NCI-H1105 (cell line): ENCODE data around the gene ARHGEF10L.
"Not testable (repeated sequence)": the region's sequence is repeated elsewhere in the genome, so short reads cannot be mapped to it uniquely, and the experiment has no call there.

Experiments
- DNase-seq: peaks from one replicate; lab custom pipeline; 2025; lab: John Stamatoyannopoulos, UW

Gene ARHGEF10L

DNA sequence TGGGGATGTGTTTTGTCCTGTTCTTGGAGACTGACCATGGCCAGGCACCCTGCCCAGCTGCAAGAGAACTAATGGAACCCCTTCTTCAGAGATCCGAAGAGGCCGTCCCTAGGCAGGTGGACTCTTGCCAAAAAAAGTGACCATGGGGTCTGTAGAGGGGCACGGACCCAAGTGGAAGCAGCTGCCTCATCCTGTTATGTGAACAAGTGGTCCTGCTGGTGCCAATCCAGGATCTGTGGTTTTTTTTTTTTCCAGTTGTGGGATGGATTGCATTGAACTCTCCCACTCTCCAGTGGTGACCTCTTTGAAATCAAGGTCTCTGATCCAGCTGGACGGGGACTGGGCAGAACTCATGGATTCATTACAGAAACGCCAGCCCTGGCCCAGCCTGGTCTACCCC lies 71.2 kb downstream of the ARHGEF10L start:
- DNase-seq: no peak

DNA sequence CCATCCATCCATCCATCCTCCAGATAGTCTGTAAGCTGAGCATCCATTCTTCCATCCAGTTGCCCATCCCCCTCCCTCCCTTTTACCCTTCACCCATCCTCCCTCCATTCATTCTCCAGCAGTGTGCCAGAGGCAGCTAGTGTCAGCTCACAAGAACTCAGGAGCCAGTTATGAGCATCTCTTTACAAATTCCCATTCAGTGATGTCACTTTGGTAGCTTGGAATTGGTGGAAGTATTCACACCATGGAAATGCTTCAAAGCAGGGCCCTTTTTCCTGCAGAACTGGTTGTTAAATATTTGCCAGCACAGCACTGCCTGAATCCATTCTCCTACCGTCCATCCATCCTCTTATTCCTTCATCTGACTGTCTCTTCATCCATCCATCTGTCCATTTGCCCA lies 72.5 kb downstream of the ARHGEF10L start:
- DNase-seq: no peak

DNA sequence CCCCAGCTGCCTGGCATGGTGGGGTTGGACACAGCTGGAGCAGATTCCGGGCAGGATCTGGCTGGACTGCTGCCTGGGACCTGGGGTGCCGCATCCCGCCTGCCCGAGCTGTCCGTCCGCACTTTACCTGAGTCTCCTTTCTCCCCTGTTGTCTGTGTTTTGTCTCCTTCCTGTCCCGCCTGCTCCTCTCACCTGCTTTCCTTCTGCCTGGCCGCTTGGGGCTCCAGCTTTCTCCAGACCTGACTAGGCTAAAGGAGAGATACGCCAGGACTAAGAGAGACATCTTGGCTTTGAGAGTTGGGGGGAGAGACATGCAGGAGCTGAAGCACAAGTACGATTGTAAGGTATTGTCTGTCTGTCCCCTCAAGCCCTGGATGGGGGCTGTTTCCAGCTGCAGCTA lies 73.3 kb downstream of the ARHGEF10L start:
- DNase-seq: no peak

DNA sequence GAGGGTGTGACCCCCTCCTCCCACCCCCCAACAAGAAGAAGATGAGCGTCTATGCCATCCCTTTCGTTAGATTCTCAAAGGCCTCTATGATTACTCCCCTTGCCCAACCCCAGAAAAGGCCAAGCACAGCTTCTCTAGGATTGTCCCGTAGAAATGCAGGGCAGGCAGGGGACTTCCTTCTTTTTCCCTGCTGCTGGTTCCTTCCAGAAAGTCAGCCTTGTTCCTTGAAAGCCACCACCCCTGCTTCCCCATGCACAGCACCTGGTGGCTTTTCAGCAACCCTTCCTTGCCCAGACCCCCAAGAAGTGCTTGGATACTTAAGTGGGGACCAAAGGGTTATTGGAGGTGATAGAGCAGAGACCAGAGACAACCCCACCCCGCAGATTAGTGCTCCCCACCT lies 75.1 kb downstream of the ARHGEF10L start:
- DNase-seq: no peak

DNA sequence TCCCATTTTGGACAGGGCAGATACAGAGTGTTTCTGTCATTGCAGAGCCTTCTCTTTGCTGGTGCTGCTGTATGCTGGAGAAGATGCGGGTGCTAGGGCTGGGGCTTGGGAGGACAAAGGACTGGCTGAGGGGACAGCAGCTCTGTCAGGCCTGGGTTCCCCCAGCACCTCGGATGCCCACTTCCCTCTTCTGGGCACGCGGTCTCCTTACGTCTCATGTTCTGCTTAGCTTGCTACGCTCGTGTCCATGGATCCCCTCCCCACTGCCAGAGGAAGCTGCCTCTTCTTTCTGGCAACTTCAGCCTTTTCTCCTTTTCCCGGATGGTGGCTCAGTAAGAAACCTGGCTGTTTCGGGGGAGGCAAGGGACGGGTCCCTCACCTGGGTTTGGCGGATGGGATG lies 75.7 kb downstream of the ARHGEF10L start:
- no peak for DNase-seq

DNA sequence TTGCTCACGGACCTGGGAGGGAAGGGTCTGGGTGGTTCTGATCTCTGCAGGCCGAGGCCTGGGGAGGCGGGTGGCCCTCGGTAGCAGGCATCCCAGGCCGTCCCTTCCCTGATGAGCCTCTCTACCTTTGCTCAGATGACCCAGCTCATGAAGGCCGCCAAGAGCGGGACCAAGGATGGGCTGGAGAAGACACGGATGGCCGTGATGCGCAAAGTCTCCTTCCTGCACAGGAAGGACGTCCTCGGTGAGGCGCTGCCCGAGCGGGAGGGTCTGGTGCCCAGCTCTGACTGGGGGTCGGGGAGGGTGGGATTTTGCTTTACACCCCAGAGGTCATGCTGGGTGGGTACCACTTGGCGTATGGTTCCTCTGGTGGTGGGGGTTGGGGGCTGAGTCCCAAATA lies 76.5 kb downstream of the ARHGEF10L start:
- no peak for DNase-seq

DNA sequence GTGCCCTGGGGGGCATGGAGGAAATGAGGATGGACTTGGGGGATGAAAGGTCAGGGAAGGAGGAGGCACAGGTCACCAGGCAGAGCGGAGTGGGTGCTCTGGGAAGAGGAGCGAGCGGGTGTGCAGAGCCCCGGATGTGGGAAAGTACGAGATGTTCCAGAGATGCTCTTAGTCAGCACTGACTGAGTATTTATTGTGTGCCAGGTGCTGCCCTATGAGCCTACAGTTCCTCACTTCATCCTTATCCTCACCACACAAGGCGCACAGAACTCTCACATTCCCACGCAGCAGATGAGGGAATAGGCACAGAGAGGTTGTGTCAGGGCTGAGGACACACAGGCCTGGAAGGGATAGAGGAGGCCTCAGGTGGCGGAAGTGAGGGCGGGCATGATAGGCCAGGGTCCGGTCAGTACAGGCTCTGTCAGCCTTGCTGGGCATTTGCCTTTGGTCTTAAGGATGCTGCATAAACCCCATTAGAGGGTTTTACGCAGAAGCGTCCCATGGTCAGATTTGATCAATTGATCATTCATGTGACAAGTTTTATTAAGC lies 77.3 kb downstream of the ARHGEF10L start:
- DNase-seq: no peak

DNA sequence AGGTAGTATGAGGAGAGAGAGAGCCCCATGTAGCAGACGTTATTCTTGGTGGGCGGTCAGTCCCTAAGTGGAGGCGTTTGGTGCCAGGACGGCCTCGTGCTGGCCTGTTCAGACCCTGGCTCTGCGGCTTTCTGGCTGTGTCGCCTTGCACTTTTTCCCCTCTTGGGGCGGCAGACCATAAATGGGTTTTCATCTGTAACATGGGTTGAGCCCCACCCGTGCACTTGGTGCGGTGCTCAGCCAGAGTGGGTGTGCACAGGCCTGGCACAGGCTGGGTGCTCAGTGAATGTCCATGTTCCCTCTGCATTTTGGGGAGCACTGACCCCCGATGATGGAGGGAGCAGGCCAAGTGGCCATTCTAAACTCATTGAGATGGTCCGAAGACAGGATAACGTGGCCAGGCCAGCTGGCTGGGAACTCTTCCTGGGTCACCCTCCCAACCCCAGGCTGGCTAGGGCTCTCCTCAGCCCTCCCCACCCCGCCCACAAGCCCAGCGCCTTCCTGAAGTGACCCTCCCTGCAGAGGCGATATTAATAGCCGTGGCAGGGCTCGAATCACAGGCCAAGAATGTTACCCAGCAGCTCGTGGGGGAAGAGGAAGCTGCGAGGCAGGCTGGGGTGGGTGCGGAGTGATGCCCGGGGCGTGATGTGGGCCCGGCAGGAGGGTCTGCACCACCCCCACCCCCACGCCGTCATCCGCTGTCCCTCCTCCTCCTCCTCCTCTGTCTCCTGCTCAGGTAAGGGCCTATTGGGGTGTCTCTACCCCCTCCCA lies 78.5 kb downstream of the ARHGEF10L start:
- no peak for DNase-seq

DNA sequence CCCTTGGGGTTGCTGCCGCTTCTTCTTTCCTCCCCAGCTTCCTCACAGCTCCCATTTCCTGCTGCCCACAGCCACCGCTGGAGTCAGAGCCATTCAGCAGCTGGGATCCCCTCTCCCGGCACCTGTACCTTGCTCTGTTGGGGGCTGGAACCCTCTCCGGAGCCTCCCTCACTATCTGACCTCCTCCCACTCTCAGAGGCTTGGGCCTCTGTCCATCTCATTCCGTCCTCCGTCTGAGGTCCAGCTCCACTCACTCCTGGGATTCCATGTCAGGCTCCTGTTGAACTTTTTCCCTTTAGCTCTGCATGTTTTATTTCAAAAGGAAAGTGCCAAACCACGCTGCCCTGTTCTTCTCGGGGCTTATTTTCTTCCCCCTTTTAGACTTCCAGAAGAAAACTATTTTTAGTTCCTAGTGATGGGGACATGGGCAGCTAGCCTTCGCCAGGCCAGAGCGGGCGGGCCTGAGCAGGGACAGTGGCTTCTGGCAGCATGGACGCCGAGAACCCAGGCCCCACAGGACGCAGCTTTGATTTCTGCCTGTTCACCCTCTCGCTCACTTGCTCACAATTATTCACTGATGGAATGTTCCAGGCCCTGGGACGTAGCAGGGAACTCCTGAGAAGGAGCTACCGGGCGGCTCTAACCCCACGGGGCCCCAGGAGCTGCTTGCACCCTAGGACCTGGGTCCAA lies 79.2 kb downstream of the ARHGEF10L start:
- no peak for DNase-seq

DNA sequence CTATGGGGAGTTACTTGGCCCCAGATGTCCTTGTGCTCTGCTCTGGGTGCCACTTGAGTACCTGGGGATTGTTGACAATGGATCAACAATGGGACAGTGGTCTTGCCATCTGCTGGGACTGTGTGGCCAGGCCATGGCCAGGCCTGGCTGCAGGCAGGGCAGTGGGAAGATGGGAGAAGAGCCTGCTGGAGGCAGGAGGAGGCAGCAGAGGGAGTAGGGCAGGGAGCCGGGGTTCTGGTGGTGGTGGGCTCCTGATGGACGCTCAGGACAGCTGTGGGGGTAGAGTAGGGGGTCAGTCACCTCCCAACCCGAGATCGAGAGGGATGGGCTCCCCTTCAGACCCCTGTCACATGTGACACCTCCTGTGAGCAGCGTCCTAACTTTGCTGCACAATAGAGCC lies 81.0 kb downstream of the ARHGEF10L start:
- no peak for DNase-seq

DNA sequence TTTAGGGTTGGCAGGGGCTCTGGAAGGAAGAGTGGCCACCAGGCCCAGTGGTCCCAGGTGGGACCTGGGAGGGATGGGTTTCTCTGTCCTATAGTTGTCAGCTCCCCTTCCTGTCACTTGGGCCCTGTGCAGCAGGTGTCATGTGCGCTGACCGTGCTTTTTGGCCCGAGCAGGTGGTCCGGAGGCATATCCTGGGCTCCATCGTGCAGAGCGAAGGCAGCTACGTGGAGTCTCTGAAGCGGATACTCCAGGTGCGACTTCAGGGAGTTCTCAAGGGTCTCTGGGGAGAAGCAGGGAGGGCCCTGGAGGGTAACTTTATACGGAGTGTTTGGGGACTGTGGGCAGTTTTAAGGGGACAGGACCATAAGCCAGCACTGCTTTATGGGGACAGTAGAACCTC lies 82.2 kb downstream of the ARHGEF10L start:
- DNase-seq: no peak

DNA sequence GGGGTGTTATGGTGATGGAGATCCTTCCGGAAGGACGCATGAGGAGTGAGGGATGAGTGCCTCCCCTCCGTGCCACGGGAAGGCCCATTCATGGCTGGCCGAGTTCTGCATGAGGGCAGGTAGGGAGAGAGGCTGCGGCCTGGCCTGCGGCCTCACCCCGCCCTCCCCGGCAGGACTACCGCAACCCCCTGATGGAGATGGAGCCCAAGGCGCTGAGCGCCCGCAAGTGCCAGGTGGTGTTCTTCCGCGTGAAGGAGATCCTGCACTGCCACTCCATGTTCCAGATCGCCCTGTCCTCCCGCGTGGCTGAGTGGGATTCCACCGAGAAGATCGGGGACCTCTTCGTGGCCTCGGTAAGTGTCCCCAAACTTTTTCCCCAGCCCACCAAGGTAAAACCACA lies 83.3 kb downstream of the ARHGEF10L start:
- no peak for DNase-seq

DNA sequence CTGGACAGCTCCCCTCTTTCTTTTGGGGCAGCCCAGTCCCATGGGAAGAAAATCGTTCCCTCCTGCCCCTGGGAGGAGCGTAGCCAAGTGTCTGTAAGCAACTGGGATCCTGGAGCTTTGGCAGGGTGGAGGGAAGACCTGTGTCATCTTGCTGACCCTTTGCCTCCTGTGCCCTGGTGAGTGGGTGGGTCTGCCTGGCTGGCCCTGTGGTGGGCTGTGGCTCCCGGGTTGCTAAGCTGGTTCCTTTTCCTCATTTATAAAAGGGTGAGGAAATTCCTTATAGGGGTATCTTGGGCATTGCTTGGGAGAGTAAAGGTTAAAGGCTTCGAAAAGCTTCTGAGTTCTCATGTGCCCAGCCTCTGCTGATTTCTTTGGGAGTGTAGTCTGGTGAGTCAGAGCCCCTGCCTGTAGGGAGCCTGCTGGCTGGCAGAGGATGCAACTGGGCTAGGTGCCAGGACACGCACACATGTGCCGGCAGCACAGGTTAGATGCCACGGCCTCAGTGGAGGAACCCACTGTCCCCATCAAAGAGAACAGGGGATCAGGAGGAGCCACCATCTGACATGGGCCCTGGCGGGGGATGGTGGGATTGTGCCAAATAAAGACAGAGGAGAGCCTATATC lies 85.2 kb downstream of the ARHGEF10L start:
- DNase-seq: no peak

DNA sequence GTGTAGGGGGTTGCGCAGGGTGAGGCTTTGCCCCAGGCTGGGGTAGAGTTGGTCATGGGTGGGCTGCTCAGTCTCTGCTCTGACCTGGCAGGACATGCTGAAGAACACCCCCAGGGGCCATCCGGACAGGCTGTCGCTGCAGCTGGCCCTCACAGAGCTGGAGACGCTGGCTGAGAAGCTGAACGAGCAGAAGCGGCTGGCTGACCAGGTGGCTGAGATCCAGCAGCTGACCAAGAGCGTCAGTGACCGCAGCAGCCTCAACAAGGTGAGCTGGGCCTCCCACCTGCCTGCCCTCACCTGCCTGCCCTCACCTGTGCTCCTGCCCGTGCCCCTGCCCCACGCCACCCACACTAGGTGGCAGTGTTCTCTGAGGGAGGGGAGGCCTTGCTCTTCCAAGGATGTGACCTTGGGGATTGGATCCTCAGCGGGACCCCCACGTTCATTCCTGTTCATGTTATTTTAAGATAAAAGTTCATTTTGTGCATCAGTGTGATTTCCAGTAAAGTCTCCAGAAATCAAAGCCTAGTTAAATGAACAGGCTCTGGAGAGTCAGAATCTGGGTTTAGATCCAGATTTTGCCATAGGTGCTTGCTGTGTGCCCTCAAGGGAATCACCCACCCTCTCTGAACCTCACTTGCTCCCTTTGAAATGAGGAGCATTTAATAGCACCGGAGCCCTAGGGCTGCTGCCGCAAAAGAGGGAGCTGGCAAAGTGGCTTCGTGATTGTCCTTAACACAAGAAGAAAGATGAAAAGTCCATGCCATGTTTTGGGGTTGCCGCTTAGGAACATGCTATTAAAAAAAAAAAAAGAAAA lies 87.9 kb downstream of the ARHGEF10L start:
- DNase-seq: no peak

DNA sequence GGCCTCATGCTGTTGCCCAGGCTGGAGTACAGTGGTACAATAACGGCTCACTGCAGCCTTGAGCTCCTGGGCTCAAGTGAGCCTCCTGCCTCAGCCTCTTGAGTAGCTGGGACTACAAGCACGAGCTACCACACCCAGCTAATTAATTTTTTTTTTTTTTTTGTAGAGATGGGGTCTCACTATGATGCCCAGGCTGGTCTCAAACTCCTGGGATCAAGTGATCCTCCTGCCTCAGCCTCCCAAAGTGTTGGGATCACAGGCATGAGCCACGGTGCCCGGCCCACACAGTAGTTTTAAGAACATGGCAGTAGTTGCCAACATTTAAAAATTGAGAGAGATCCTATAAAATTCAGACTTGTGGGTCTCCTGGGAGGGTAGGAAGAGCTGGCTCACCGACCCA lies 89.5 kb downstream of the ARHGEF10L start:
- not testable (repeated sequence) for DNase-seq

DNA sequence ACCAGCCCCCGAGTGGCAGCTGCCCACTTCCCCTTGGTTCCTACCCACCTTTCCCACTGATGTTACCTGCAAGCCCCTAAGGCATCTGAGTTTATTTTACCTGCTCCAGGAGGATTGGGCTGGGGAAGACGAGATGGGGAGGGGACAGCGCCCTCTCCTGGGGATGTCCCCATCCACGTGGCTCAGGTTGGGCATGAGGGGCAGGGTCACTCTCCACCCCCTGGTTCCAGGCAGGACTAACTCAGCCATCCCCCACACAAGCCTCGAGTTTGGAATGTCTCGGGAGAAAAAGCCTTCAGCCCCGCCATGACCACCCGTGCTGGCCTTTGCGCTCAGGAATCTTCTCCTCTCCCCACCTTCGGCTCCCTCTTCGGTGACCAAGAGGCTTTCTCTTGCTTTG lies 90.0 kb downstream of the ARHGEF10L start:
- DNase-seq: no peak

DNA sequence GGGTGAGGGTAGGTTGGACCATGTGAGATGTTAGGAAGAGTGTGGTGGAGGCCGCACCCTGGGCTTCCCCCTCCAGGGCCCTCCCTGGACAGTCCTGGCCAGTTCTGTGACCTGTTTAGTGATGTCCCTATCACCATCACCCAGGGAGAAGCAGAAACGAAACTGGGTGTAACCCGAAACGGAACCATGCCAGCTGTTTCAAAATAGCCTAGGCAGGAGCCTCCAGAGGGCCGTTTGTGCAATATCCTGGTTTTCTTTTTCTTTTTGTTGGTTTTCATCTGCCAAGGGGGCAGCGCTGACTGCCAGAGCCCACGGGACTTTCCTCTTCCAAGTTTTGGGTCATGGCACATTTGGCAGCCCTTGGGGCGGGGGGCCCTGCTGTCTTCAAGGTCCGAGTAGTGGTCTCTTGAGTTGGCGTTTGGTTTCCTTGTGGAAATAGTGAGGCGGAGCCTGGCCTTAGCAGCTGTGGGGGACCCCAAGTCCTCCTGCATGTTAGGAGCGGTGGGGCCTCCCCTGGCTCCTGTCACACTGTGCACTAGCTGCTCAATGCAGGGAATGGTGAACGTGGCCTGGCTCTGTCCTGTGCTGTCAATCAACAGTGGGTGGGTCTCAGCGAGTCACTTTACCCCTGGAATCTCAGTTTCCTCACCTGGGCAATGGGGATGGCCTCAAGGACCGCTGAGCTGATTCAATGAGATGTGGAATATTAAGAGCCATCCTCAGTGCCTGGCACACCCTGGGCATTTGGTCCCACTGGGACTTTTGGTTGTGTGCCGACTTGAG lies 90.7 kb downstream of the ARHGEF10L start:
- no peak for DNase-seq

DNA sequence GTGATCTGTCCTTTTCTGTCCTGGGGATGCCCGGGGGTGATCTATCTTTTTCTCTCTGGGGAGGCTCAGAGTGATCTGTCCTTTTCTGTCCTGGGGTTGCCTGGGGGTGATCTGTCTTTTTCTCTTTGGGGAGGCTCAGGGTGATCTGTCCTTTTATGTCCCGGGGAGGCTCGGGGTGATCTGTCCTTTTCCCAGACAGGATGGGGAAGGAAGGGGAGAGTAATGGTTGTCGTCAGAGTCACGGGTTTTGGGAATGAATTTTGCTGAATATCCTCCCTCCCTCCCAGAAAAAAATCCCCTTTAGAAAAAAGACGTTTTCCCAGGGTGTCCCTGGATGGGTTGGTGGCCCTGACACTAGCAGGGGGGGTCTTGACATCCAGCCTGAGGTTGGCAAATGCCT lies 91.5 kb downstream of the ARHGEF10L start:
- DNase-seq: no peak

DNA sequence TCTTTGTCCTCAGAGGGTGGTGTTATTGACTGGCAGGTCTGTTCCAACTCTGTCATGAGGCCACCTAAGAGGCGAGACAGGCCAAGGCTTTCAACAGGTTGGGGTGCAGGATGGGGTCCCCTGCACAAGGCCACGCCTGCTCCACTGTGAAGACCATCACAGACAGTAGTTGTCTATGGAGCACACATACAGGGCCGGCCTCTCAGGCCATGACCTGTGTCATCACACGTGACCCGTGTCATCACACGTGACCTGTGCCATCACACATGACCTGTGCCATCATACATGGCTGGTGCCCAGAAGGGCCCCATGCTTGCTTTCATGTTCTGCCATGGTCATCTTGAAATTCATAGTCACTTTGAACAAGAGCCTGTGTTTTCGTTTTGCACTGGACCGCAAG lies 91.9 kb downstream of the ARHGEF10L start:
- DNase-seq: no peak

DNA sequence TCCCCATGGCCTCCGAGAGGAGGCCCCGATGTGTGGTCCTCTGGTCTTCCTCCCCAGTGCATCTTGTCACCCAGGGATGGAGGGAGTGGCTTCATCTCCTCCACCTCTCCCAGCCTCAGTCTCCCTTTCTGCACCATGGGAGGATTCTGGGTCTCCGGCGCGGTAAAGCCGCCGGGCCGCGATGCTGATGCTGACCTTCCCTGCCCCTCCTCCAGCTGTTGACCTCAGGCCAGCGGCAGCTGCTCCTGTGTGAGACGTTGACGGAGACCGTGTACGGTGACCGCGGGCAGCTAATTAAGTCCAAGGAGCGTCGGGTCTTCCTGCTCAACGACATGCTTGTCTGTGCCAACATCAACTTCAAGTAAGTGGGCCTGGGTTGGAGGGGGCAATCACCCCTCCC lies 92.6 kb downstream of the ARHGEF10L start:
- no peak for DNase-seq

DNA sequence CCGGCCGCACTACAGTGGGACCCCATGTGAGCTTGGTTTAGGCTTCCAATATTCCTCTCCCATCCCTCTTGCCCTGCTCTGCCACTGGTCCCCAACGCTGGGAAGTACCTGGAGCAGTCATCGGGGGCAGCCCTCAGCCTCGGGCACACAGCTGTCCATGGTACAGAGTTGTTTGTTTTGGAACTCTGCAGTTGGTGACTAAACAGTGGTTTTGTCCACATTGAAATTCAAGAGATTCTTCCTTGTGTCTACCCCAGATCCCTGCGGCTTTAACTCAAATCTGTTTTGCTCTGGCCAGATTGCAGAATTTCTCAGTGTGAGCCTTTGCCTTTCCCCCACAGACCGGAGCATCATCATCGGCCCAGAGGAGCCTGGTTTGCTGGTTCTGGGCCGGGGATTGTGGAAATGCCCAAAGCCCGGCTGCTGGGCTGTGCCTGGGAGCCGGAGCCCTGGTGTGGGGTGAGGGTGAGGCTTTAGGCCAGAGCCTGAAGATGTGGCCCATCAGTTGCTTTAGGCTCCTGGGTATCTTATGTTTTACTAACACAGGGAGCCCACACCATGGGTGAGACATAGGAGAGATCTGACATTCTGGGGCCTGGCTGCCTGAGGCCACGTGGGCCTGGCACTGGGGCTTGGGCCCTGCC lies 93.2 kb downstream of the ARHGEF10L start:
- DNase-seq: no peak
